ENCODE measurements around the gene CFAP57.

The CFAP57 gene

DNA sequence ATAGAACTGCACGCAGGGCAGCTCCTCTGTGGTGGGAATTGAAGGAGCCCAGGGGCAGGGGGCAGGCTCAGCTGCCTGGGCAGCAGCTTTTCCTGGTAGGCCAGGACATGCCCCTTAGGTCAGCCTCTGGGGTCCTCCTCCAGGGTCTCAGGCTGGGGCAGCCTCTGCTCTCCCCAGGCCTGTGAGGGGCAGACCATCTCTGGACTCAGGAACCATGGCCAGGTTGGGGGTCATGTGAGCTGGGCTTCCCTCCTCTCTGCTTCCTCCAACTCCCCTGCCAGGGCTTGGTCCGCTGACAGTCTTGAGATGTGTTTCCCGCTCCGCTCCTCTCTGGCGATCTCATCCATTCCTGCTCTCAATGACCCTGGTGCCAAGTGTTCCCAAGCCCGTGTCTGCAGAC lies 107.5 kb downstream of the CFAP57 start:
- DNase-seq = no peak

GRCh38 chr1:43280692-43281091 lies 108.6 kb downstream of the CFAP57 start:
- DNase-seq = no peak

GRCh38 chr1:43282220-43283195 lies 110.4 kb downstream of the CFAP57 start:
- no peak for DNase-seq

GRCh38 chr1:43284065-43284464 lies 111.9 kb downstream of the CFAP57 start:
- DNase-seq = no peak

DNA sequence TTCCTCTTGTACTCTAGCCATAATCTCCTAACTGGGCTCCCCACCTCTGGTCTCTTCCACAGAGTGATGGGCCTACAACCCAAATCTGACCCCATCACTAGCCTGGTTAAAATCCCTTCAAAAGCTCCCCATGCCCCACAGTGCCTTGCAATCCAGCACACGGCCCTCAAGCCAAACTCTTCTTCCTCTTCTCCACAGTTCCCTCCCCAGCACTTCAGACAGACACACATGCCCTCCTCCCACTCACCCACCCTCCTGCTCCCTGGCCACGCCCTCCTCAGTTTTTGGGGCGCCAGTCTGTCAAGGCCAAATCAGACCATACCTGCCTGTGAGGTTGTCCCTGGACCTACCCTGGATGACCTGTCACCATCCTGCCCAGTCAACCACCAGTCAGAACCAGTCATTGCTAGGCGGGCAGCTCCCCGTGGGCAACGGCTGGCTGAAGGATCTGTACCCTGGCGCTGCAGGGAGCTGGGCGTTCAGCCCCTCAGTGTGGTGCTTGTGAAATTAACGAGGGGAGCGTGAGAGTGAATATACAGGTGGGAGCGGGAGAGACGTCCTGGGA lies 112.5 kb downstream of the CFAP57 start:
- no peak for DNase-seq

- DNase-seq = no peak
Observed at GRCh38 chr1:43285269-43285990, 113.3 kb downstream of the CFAP57 start, which contains the start of gene C1orf210. Gene C1orf210, minus strand, starts transcription at chr1:43285581. Its CDS starts 2,311 bp downstream, at chr1:43283270.

GRCh38 chr1:43286115-43286514 lies 114.0 kb downstream of the CFAP57 start:
- no peak for DNase-seq

DNA sequence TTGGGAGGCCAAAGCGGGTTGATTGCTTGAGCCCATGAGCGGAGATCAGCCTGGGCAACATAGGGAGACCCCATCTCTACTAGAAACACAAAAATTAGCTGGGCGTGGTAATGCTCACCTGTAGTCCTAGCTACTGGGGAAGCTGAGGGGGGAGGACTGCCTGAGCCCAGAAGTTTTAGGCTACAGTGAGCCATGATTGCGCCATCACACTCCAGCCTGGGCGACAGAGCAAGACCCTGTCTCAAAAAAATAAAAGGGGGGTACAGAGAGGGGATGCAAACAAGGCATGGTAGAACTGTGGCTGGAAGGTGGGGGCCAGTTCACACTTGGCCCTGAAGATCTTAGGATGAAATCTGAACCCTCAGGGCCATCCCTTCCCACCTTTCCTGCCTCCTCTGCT lies 114.4 kb downstream of the CFAP57 start:
- no peak for DNase-seq

DNA sequence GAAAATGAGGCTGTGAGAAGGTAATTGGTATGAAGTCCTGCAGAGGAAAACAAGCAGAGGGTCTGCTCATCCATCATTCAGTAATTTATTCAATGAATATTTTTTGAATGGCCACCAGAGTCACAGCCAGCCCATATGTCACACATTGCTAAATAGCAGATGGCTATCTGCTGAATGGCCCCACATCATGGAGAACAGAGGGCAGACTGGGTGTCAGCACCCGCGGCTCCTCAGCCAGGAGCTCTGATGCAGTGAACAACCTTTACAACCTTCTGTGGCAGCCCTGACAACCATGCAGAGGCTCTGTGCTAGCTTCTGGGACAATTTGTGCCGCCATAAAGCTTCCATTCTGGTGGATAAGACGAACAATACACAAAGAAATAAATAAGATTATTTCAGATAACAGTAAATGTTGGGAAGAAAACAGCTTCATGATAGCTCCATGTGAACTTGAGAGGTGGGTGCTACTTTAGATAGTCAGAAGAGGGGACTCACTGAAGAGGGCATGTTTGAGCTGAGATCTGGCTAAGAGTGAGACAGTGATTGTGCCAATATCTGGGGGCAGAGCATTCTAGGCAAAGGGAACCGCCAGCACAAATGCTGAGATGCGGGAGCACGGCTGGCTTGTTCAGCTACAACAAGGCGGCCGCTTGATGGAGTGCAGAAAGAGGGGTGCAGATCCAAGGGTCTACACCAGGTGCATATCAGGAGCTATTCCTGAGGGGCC lies 116.1 kb downstream of the CFAP57 start:
- no peak for DNase-seq

DNA sequence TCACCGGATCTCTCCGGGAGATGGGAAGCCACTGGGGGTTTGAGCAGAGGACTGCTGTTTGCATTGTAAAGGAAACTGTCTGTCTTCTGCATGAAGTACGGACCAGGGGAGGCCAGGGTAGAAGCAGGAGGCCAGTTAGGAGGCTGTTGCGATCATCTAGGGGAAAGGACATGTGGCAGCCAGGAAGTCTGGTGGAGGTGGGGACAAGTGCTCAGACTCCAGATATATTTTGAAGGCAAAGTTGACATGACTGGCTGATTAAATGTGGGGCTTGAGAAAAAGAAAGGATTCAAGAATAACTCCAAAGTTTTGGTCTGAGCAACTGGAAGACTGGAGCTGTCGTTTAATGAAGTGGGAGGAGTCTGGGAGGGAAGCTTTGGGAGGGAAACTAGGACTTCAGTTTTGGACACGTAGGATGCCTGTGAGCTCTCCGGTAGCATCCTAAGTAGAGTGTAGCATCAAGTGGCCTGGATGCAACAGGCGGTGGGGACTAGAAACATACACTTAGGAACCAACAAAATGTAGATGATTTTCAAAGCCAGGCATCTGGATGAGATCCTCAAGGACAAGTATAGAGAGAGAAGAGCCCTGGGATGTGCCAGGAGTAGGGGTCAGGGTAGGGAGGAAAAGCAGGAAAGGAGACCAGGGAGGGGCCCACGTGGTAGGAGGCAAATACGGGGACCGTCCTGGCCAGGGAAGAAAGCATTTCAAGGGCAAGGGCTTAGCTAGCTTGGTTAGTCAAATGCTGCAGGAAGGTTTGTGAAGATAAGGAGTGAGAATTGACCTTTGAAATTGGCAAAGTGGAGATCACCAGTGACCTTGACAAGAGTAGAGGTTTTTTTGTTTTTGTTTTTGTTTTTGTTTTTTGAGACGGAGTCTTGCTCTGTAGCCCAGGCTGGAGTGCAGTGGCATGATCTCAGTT lies 116.9 kb downstream of the CFAP57 start:
- DNase-seq = no peak

- no peak for DNase-seq
Observed at GRCh38 chr1:43292216-43292615, 120.1 kb downstream of the CFAP57 start.

DNA sequence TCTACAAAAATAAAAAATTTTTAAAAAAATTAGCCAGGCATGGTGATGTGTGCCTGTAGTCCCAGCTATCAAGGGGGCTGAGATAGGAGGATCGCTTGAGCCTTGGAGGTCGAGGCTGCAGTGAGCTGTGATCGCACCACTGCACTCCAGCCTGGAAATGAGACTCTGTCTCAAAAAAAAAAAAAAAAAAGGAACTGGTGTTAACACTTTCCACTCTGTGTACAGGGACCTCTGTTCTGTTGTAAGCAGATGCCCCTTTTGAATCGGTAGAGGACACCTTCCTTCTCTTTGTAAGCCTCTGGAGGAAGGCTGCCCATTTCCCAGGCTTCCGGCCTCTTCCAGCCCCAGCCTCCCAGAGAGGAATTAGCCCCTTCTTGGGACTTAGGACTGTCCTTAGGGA lies 120.5 kb downstream of the CFAP57 start:
- no peak for DNase-seq

DNA sequence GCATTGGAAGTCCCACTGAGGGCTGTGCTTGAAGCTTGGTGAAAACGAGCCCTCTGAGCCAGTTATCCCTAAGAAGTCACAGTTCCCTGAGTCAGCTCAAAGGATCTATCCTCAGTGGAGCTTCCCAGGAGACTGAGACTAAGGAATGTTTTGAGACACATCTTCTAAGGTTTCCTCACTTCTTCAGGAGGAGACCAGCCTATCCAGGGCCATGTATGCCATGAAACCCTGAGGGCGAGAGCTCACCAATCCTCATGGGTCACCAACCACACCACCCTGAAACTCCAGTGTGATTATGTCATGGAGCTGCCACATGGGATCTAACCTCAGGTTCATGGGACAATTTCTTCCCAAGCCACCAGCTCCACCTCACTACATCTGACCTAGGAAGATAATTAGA lies 121.0 kb downstream of the CFAP57 start:
- peak; percentile 58 for DNase-seq

DNA sequence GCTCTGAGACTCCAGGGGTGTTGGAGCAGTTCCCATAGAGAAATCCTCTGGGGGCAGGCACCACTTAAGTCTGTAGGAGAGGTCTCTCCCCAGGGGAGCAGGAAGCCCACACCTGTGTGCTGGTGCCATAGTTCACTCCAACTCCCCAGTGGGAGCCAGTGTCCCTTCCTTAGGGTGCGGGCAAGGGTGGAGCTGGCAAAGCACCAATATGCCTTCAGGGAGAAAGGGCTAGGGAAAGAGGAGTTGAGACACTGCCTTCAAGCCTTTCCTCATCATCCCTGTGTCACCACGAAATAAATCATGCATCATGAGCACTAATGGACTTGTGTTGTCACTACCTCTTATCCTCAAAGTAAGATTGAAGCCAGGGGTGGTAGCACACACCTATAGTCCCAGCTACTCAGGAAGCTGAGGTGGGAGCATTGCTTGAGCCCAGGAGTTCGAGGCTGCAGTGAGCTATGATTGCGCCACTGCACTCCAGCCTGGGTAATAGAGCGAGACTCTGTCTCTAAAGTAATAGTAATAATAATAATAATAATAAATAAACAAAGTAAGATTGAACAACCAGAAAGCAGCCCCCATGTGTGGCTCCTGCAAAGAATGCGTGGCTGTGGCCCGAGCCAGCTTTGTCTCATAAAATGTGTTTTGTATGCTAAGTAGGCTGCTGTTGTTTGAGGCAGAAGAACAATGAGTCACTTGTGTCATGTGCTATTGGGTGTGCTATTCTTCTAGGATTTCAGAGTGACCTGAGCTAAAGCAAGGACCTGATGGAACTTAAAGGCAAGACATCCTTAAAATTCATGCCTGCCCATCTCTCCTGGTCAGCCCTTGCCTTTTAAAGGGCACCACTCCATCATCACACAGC lies 122.0 kb downstream of the CFAP57 start:
- peak; percentile 49 for DNase-seq

- no peak for DNase-seq
Observed at GRCh38 chr1:43294761-43295160, 122.6 kb downstream of the CFAP57 start.

GRCh38 chr1:43296207-43296606 lies 124.1 kb downstream of the CFAP57 start:
- DNase-seq = no peak

DNA sequence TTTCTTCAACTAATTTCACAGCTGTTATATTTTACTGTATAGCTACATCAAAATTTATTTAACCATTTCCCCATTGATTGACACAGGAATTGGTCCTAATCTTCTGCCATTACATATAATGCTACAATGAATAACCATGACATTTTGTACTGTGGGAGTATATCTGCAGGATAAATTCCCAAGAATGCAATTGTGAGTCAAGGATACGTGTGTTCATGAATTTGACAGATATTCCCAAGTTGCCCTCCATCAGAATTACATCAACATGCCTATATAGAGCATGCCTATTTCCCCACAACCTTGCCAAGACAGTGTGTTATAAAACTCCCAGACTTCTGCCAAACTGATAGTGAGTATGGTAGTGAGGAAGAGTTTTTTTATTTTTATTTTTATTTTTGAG lies 125.9 kb downstream of the CFAP57 start:
- DNase-seq = no peak

DNA sequence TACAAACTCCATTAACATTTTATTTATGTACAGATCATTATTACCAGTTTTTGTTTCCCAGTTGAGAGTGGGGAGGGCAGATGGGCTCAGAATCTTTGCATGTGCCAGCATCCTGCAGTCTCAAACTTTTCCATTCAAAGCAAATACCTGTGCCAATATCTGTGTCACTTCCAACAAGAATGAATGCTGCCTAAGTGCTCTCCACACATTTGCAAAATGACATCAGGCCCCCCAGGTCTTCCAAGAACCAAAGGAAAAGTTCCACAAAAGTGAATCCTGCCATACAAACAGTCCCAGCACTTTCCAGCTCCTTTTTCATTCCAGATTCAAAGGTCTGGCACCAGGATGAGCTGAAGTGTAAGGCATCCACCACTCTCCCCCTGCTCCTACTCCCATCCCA lies 127.0 kb downstream of the CFAP57 start:
- no peak for DNase-seq

GRCh38 chr1:43300378-43301094 lies 128.4 kb downstream of the CFAP57 start, which contains the start of gene TIE1:
Gene TIE1, plus strand, starts transcription at chr1:43300982. Its CDS starts 90 bp downstream, at chr1:43301072.
- no peak for DNase-seq

DNA sequence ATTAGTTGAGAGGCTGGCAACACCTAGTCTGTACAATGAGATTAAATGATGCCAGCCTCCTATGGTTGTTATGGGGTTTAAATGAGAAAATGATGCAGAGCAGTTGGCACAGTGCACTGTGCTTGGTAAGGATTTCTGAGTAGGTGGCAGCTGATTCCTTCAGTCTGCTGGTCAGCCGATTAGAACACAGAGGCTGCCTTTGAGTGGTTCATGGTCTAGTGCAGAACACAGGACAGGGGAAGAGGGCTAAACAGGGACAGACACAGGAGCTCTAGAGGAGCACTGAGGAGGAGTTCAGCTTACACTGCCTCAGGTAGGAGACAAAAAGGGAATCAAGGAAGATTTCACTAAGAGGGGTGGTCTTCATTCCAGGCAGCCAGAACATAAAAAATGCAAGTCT lies 130.1 kb downstream of the CFAP57 start:
- DNase-seq = no peak

Data from EL (cell line).